Right ventricle myocardium inferior (tissue), 1 donor: ENCODE measurements around the gene CDHR2. TPM values are rescaled to one million over a fixed set of nuclear protein-coding genes. Genes with fewer than 3 reads are reported as not detected.

ENCODE experiments used
- ATAC-seq: fragments of 200-7000 bp; cut with Tn5 transposase; one replicate; pipeline ENCODE4 v1.9.1; 2020; ENCODE audit warnings: mild to moderate bottlenecking, moderate library complexity
- DNase-seq: peaks from one replicate; pipeline ENCODE4 v3.0.0; 2021; ENCODE audit errors: missing footprints
- intact Hi-C: fragments of 100-400 bp; cut with DNase I; formaldehyde crosslinking; loops from one replicate; pipeline ENCODE4 v1.11.0; 2022
- total RNA-seq: library from RNA; stranded (reverse); fragmentation: NEBNext Ultra II Directional; extraction: Animal tissue kit (Norgen Biotek cat#: 25700); gene quantifications from one replicate; pipeline ENCODE4 v1.2.1, GENCODE V29; 2021
- donor health status: DM: no; HTN: yes; CAD: no; lungs with severe emphysema.

CDHR2 gene
- total RNA-seq, 1 donor from 2014 or later: 0.19 TPM

DNA sequence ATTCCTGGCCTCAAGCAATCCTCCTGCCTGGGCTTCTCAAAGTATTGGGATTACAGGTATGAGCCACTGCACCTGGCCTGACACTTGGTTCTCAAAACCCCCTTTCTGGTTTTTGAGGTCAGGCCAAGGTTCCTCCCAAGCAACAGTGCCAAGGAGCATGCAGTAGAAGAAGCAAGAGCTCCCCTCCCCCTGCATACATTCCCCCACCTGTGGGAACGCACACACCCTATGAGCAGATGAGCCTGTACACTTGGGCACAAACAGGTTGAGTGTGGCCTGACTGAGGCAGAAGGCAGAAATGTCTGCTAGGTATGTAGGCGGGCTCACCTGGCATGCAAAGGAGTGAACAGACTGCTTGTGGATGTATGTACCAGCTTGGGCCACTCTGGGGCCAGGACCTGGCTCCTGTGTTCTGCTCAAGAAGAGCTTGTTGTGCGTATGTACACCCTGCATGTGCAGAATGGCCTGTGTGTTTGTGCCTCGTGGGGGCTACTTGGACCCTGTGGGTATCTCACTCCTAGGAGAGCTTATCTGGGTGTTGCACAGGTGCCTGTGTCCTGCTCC is 59.1 kb downstream of the CDHR2 start:
- intact Hi-C loops: no loop called here
- DNase-seq: peak; percentile 28
- no peak for ATAC-seq

- ATAC-seq (no peak), DNase-seq (peak; percentile 57)
- intact Hi-C loops: no loop called here
Observed at GRCh38 chr5:176608937-176609723, 60.0 kb downstream of the CDHR2 start.

DNA sequence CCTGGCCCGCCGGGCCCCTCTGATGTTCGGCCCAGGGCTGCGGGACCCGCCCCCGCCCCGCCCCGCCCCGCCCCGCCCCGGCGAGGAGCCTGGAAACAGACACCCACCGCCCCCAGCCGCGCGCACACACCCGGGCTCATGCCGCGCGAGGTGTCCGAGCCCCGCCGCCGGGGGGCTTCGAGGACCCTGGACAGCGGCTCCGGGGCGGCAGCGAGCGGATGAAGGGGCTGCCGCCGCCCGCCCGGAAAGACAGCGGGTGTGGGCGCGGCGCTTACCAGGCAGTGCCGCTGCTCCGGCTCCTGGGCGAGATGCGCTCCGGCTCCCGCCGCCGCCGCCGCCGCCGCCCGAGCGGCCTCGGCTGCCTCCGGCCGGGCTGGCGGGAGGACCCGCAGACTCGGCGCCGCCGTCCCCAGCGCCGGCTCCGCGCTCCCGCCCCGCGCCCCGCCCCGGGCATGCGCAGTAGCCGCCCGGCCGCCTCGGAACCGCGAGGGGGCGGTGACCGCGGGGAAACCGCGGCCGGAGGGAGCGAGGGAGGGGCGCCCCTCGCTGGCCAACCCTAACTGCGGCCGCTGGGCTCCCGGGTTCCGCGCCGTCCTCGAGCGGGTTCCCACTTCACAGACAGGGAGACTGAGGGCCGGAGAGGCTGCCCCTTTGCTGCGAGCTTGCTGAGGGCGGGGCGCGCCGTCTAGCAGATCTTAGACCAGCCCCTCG is 60.7 kb downstream of the CDHR2 start, which contains the start of gene GPRIN1:
GPRIN1 (minus strand) TSS at position 433 of the 711 bp plus-strand sequence. CDS start 10,322 bp downstream, outside the sequence.
- no peak for DNase-seq
- intact Hi-C loops: no loop called here
- ATAC-seq: peak; percentile 63

- ATAC-seq (no peak), DNase-seq (no peak)
- intact Hi-C loops: no loop called here
Observed at GRCh38 chr5:176610435-176610773, 61.3 kb downstream of the CDHR2 start.

DNA sequence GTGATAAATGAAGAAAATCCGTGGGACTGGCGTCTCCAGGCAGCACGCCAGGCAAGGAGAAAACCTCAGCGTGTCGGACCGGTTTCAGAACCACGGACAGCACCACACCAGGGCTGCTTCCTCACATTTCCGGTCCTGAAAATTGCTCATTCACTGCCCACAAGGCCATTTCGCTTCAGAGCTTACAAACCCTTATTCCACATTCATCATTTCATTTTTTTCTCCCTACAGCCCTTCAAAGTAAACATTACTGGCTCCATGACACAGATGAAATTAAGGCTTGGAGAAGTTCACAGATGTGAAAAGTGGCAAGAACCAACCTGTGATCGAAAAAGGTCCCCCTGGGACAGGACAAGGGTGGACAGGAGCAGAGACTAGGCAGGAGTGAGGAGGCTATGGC is 62.3 kb downstream of the CDHR2 start:
- DNase-seq (peak; percentile 83), ATAC-seq (no peak)
- intact Hi-C loops: no loop called here

DNA sequence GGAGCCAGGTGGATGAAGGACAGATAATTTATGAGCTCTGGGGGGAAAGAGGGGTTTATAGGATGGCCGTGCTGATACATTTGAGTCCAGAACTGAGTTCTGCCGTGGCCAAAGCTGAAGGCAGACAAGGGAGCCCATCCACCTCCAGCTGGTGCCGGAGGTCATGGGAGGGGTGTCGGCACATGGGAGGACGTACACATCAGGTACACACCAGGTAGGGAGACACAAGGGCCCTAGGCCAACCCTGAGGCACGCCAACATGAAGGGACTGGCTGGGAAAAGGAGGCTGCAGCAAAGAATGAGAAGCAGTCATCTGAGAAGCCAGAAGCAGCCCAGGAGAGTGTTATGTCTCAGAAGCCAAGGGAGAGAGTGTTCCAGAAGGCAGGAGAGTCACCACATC is 62.9 kb downstream of the CDHR2 start:
- intact Hi-C loops: no loop called here
- ATAC-seq: no peak

GRCh38 chr5:176612855-176613254 is 63.7 kb downstream of the CDHR2 start:
- ATAC-seq: no peak
- intact Hi-C loops: no loop called here
- DNase-seq: no peak

More for the DNA sequence above, 62.9 kb downstream of the CDHR2 start:
- DNase-seq: no peak

DNA sequence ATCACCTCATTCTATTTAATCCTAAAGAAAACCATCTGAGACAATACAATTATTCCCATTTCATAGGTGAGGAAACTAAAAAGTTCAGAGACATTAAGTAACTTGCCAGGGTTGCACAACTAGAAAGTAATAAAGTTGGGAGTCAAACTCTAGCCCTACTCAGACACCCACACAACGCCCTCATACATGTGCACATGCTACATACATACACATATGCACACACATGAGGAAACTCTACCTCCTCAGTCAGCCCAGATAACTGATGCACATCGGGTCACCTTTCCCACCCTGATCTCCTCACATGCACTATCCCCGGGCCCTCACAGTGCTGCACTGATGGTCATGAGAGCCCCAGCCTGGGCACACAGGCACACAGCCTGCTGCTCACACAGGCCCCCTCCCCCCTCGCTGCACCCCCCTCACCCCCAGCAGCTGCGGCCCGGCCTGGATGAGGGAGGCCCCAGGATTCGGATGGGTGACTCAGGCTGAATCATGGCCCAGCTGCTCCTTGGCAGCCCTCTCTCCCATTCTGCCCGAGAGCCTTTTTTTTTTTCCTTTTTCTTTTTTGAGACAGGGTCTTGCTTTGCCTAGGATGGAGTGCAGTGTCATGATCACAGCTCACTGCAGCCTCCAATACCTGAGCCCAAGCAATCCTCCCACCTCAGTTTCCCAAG is 65.8 kb downstream of the CDHR2 start:
- no peak for DNase-seq
- ATAC-seq: no peak

GRCh38 chr5:176616511-176616910 is 67.4 kb downstream of the CDHR2 start:
- ATAC-seq: no peak
- DNase-seq: no peak
- intact Hi-C loops: no loop called here

More for the DNA sequence above, 65.8 kb downstream of the CDHR2 start:
- intact Hi-C loops: no loop called here

- intact Hi-C loops: no loop called here
- ATAC-seq: no peak
Observed at GRCh38 chr5:176618783-176619182, 69.6 kb downstream of the CDHR2 start.

DNA sequence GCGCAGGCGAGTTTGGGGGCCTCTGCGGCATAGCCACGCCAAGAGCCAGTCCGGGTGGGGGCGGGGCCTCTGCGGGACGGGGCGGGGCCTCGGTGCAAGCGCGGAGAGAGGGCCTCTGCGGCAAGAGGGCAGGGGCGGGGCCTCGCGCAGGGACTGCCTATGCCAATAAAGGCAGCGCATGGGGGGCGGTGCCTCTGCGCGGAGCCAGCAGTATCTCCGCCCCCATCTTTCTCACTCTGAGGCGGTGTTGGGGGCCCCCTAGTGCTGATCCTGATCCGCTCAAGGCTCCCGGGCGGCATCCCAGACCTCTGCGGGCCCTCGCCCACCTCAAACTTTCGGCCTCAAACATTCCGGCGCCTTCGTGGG is 70.0 kb downstream of the CDHR2 start:
- DNase-seq (peak; percentile 80), ATAC-seq (no peak)
- intact Hi-C loops: no loop called here

More at GRCh38 chr5:176618783-176619182, 69.6 kb downstream of the CDHR2 start:
- peak; percentile 3 for DNase-seq

- no peak for ATAC-seq
- intact Hi-C loops: no loop called here
- peak; percentile 45 for DNase-seq
Observed at GRCh38 chr5:176619569-176620332, 70.6 kb downstream of the CDHR2 start.

DNA sequence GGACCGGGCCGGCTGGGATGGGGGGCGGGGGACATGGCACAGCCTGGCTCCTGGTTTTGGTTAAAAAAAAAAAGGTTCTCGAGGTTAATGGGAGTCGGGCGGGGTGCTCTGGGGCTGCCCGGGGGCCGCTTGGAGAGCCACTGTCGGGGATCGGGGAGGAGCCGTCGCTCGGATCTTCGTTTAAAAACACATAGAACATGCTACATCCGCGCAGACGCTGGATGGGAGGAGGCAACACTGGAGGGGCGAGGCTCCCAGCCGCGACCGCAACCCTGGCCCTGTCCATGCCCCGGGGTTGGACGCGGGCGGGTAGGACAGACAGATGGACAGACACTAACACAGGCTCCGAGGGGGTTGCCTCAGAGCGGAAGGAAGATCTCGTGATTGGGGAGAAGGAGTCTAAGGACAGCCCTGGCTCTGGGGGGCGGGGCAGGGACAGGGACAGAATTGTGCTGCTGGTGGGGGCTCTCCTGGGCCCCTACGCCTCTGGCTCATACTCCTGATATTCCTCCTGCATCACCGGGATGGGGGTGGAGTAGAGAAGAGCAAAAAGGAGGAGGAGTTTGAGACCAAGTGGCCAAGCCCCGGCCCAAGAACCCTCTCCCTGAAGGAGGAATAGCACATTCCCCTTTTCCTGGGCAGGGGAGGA is 71.3 kb downstream of the CDHR2 start:
- DNase-seq: peak; percentile 47
- intact Hi-C loops: no loop called here
- ATAC-seq: no peak

GRCh38 chr5:176621661-176622079 is 72.5 kb downstream of the CDHR2 start:
- intact Hi-C loops: no loop called here
- peak; percentile 40 for ATAC-seq
- DNase-seq: peak; percentile 55

- no peak for ATAC-seq
- intact Hi-C loops: no loop called here
- peak; percentile 22 for DNase-seq
Observed at GRCh38 chr5:176624142-176624541, 75.0 kb downstream of the CDHR2 start.

DNA sequence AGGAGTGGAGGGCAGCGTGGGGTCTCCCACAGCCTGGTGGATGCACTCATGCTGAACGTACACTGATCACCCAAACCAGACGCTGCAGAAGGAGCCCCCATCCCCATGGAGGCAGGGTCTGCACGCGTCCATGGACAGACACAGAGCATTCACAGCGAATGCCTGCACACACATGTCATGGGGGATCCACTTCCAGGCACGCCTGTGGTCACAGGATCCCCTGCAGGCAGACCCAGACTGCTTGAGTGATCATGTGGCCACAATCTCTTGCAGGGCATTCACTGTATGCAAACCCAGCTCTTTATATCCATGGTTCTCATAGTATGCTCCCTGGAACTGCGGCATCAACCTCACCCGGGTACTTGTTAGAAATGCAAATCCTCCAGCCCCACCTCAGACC is 75.8 kb downstream of the CDHR2 start:
- no peak for ATAC-seq
- peak; percentile 14 for DNase-seq
- intact Hi-C loops: no loop called here

DNA sequence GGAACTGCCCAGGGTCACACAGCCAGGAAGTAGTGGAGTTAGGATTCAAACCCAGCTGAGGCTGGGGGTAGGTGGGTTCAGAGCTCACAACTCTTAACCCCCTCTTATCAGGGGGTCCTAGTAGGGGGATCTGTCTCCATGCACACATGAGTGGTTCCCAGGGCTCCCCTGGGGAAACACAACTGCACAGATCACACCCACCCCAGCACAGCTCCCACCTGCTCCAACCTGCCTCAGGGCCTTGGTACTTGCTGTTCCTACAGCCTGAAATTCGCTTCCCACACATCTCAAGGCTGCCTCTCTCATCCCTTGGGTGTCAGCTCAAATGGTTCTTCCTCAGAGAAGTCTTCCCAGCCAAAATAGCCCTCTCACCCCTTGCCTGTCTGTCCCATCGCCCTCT is 76.4 kb downstream of the CDHR2 start:
- DNase-seq (peak; percentile 26), ATAC-seq (no peak)
- intact Hi-C loops: no loop called here
